Ishikawa (cell line): ENCODE data around the gene LMF2.

ENCODE experiments used
- CEBPB ChIP-seq: IDR thresholded peaks from 2 replicates; pipeline ENCODE4 v1.6.1; 2012
- CREB1 ChIP-seq: IDR thresholded peaks from 2 replicates; pipeline ENCODE4 v1.6.1; 2012; ENCODE audit warnings: low read depth
- EGR1 ChIP-seq: IDR thresholded peaks from 2 replicates; pipeline ENCODE4 v1.6.1; 2012
- EP300 ChIP-seq: IDR thresholded peaks from 2 replicates; pipeline ENCODE4 v1.6.1; 2012; ENCODE audit warnings: borderline replicate concordance
- FOXM1 ChIP-seq: IDR thresholded peaks from 2 replicates; pipeline ENCODE4 v1.6.1; 2012; ENCODE audit warnings: low read depth, borderline replicate concordance
- MAX ChIP-seq: IDR thresholded peaks from 2 replicates; pipeline ENCODE4 v1.6.1; 2012
- NFIC ChIP-seq: IDR thresholded peaks from 2 replicates; pipeline ENCODE4 v1.6.1; 2012
- RAD21 ChIP-seq: IDR thresholded peaks from 2 replicates; pipeline ENCODE4 v1.6.1; 2012; ENCODE audit warnings: low read depth
- TAF1 ChIP-seq: IDR thresholded peaks from 2 replicates; pipeline ENCODE4 v1.6.1; 2012; ENCODE audit warnings: low read depth, mild to moderate bottlenecking
- TCF12 ChIP-seq: IDR thresholded peaks from 2 replicates; pipeline ENCODE4 v1.6.1; 2012; ENCODE audit warnings: low read depth
- TEAD4 ChIP-seq: IDR thresholded peaks from 2 replicates; pipeline ENCODE4 v1.6.1; 2012
- YY1 ChIP-seq: IDR thresholded peaks from 2 replicates; pipeline ENCODE4 v1.6.1; 2012; ENCODE audit warnings: low read depth
- ZBTB7A ChIP-seq: IDR thresholded peaks from 2 replicates; pipeline ENCODE4 v1.6.1; 2012; ENCODE audit warnings: low read depth
- TF ChIP-seq, protein P1 (sequence below): IDR thresholded peaks from 2 replicates; pipeline ENCODE4 v1.6.1; 2012
- TF ChIP-seq, protein P2 (sequence below): IDR thresholded peaks from 2 replicates; pipeline ENCODE4 v1.6.1; 2012; ENCODE audit warnings: low read depth, mild to moderate bottlenecking

The LMF2 gene

DNA sequence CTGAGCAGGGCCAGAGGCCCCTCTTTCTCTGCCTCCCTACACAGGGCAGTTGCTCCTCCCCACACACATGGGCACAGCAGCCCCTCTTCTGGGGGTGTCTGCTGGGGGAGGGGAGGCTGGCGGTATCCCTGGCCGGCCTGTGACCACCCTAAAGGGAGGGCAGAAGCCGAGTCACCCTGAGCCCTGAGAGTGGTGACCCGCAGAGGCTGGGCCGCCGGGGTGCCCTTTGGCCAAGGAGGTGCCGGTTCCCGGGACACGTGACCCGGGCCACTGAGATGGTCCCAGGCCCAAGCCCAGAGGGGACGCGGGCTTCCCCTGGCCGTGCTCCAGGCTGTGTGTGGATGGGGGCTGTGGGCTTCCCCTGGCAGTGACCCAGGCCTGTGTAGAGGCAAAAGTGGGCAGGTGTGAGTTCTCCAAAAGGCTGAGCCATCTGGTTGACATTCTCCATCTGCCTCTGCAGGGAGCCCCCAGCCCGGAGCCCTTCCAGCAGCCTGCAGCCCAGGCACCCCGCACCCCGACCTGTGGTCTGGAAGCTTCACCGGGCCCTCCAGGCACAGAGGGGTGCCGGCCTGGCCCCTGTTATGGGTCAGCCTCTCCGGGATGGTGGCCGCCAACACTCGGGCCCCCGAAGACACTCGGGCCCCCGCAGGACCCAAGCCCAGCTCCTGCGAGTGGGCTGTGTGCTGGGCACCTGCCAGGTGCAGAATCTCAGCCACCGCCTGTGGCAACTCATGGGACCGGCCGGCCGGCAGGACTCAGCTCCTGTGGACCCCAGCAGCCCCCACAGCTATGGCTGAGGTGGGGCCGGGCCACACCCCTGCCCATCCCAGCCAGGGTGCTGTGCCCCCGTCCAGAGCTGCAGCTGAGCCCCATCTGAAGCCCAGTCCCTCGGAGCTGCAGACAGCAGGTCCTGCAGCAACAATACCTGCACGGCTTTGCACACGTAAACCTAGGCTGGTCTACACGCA is 25.1 kb downstream of the LMF2 start:
- TF ChIP-seq TCF12, result no peak
- TF ChIP-seq, protein P1, sequence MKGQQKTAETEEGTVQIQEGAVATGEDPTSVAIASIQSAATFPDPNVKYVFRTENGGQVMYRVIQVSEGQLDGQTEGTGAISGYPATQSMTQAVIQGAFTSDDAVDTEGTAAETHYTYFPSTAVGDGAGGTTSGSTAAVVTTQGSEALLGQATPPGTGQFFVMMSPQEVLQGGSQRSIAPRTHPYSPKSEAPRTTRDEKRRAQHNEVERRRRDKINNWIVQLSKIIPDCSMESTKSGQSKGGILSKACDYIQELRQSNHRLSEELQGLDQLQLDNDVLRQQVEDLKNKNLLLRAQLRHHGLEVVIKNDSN, result peak; percentile 83

- TF ChIP-seq TEAD4 (no peak), EGR1 (peak; percentile 50; the same call in 1 of the 2 replicates), TCF12 (no peak), NFIC (no peak; the same call in 1 of the 2 replicates), CEBPB (peak; percentile 58; the same call in 1 of the 2 replicates), YY1 (0 out of 2 replicates have a peak, but pooled peaks have one; percentile 46), MAX (peak; percentile 22; the same call in 1 of the 2 replicates), RAD21 (no peak)
These were observed 25.9 kb downstream of the LMF2 start, which contains the start of gene ADM2 for GRCh38 chr22:50481440-50482106. Gene ADM2, plus strand, starts transcription at chr22:50481543. Its CDS starts 305 bp downstream, at chr22:50481848.

DNA sequence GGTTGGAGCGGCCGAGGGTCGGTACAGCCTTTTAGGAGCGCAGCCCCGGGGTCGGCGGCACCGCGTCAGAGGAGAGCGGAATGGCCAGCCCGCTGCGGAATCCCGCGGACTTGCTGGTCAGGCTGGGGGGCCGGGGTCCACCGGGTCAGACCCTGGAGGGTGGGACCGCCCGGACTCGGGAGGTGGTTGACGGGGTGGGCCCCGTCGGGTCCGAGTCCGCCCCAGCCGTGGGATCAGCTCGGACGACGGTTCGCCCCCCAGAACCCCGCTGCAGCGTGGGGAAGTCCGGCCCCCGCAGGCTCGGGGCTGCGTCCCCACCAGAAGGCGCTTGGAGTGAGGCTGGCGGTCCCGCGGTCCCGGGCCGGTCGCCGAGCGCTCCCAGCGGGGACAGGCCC is 26.5 kb downstream of the LMF2 start:
- TF ChIP-seq TAF1 (no peak), YY1 (no peak), TCF12 (no peak), CREB1 (no peak), NFIC (no peak), MAX (no peak), ZBTB7A (no peak), FOXM1 (no peak), CEBPB (no peak), EP300 (no peak), EGR1 (no peak)
- TF ChIP-seq, protein P2, sequence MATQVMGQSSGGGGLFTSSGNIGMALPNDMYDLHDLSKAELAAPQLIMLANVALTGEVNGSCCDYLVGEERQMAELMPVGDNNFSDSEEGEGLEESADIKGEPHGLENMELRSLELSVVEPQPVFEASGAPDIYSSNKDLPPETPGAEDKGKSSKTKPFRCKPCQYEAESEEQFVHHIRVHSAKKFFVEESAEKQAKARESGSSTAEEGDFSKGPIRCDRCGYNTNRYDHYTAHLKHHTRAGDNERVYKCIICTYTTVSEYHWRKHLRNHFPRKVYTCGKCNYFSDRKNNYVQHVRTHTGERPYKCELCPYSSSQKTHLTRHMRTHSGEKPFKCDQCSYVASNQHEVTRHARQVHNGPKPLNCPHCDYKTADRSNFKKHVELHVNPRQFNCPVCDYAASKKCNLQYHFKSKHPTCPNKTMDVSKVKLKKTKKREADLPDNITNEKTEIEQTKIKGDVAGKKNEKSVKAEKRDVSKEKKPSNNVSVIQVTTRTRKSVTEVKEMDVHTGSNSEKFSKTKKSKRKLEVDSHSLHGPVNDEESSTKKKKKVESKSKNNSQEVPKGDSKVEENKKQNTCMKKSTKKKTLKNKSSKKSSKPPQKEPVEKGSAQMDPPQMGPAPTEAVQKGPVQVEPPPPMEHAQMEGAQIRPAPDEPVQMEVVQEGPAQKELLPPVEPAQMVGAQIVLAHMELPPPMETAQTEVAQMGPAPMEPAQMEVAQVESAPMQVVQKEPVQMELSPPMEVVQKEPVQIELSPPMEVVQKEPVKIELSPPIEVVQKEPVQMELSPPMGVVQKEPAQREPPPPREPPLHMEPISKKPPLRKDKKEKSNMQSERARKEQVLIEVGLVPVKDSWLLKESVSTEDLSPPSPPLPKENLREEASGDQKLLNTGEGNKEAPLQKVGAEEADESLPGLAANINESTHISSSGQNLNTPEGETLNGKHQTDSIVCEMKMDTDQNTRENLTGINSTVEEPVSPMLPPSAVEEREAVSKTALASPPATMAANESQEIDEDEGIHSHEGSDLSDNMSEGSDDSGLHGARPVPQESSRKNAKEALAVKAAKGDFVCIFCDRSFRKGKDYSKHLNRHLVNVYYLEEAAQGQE, result no peak

- TF ChIP-seq TAF1 (no peak), CEBPB (no peak), ZBTB7A (no peak), YY1 (no peak), EGR1 (no peak), TCF12 (no peak), CREB1 (no peak), NFIC (no peak), FOXM1 (no peak), MAX (no peak), EP300 (no peak)
- TF ChIP-seq, protein P2, result no peak
These were observed 27.8 kb downstream of the LMF2 start for GRCh38 chr22:50479721-50480120.

DNA sequence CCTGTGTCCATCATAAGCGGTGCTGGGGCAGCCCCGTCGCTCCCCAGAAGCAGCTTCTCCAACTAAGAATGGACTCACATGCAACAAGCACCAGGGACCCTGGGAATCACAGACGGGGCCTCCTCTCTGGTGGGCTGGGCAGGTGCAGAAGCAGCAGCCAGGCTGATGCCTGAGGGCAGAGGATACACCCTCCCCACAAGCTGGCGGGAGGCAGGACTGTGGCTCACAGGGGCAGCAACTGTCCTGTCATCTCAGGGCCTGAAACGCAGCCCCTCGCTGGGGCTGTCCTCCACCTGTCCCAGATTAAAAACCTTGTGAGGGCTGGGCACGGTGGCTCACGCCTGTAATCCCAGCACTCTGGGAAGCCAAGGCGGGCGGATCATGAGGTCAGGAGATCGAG is 29.6 kb downstream of the LMF2 start:
- TF ChIP-seq CEBPB, result no peak
- TF ChIP-seq YY1, result no peak
- no peak for TF ChIP-seq EP300
- no peak for TF ChIP-seq MAX
- TF ChIP-seq, protein P1, result no peak
